Lower leg skin (tissue), 3 donors: Measurements from ENCODE around the gene NHLRC3.

ENCODE experiments used
- POLR2A ChIP-seq, 2 donors: fragments of 450-650 bp; IDR thresholded peaks; one replicate each; pipeline ENCODE4 v1.6.1; 2016 to 2017; ENCODE audit warnings: antibody characterized with exemption in 2 of 2, mild to moderate bottlenecking in 1 of 2, moderate library complexity in 1 of 2
- TF ChIP-seq, protein P1 (sequence below), 3 donors: fragments of 450-650 bp; IDR thresholded peaks; one replicate each; pipeline ENCODE4 v1.5.1; 2016; ENCODE audit warnings: antibody characterized with exemption in 3 of 3, mild to moderate bottlenecking in 3 of 3, moderate library complexity in 2 of 3

- TF ChIP-seq POLR2A (IDR thresholded peaks at IDR 0.05): no peak
- TF ChIP-seq, protein P1, sequence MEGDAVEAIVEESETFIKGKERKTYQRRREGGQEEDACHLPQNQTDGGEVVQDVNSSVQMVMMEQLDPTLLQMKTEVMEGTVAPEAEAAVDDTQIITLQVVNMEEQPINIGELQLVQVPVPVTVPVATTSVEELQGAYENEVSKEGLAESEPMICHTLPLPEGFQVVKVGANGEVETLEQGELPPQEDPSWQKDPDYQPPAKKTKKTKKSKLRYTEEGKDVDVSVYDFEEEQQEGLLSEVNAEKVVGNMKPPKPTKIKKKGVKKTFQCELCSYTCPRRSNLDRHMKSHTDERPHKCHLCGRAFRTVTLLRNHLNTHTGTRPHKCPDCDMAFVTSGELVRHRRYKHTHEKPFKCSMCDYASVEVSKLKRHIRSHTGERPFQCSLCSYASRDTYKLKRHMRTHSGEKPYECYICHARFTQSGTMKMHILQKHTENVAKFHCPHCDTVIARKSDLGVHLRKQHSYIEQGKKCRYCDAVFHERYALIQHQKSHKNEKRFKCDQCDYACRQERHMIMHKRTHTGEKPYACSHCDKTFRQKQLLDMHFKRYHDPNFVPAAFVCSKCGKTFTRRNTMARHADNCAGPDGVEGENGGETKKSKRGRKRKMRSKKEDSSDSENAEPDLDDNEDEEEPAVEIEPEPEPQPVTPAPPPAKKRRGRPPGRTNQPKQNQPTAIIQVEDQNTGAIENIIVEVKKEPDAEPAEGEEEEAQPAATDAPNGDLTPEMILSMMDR (IDR thresholded peaks at IDR 0.05): no peak
These were observed 44.9 kb upstream of the NHLRC3 start for GRCh38 chr13:38993381-38993780.
